Uterus (tissue), 4 donors: ENCODE results near the gene NKIRAS2. TPM values are rescaled to one million over a fixed set of nuclear protein-coding genes. Genes with fewer than 3 reads are reported as not detected.

Source experiments
- DNase-seq, 2 donors: peaks; one replicate each; pipeline ENCODE4 v3.0.0-alpha.2; 2019 to 2020
- H3K27ac ChIP-seq, 2 donors: fragments of 200-600 bp; sonication (generic); 1 replicate in 1 of 2; 2 replicates in 1 of 2; pipeline ENCODE4 v1.5.1; 2016 to 2018
- H3K27me3 ChIP-seq, 2 donors: fragments of 200-600 bp; sonication (generic); one replicate each; pipeline ENCODE4 v1.5.1; 2018 to 2019; ENCODE audit warnings: control low read depth in 1 of 2
- H3K36me3 ChIP-seq, 2 donors: fragments of 200-600 bp; sonication (generic); one replicate each; pipeline ENCODE4 v1.5.1; 2019; ENCODE audit warnings: control low read depth in 1 of 2
- H3K4me1 ChIP-seq, 2 donors: fragments of 200-600 bp; sonication (generic); one replicate each; pipeline ENCODE4 v1.5.1; 2018 to 2019; ENCODE audit warnings: control low read depth in 1 of 2
- H3K4me3 ChIP-seq, 2 donors: fragments of 200-600 bp; sonication (generic); 1 replicate in 1 of 2; 2 replicates in 1 of 2; pipeline ENCODE4 v1.5.1; 2018 to 2019; ENCODE audit warnings: mild to moderate bottlenecking in 1 of 2
- H3K9me3 ChIP-seq, 2 donors: fragments of 200-600 bp; sonication (generic); one replicate each; pipeline ENCODE4 v1.5.1; 2019; ENCODE audit warnings: control low read depth in 1 of 2
- POLR2A ChIP-seq, 2 donors: fragments of 450-650 bp; IDR thresholded peaks; one replicate each; pipeline ENCODE4 v1.6.1; 2016; ENCODE audit warnings: antibody characterized with exemption in 2 of 2, mild to moderate bottlenecking in 1 of 2, moderate library complexity in 1 of 2
- intact Hi-C: fragments of 100-400 bp; cut with DNase I; formaldehyde crosslinking; loops from one replicate; pipeline ENCODE4 v1.15.1; 2023; ENCODE audit warnings: low total_unique reads
- total RNA-seq, 4 donors: library from RNA; depleted of rRNA in 3 of 4; stranded (reverse); fragments of >200 nt in 3 of 4; gene quantifications; one replicate each; pipeline versions ENCODE4 v1.1.0 to v1.2.4, GENCODE V29; 2014 to 2023
- TF ChIP-seq, protein P1 (sequence below), 4 experiments: fragments of 200-600 bp in 2 of 4; fragments of 450-650 bp in 2 of 4; sonication (generic) in 2 of 4; IDR thresholded peaks; one replicate each; pipeline ENCODE4 v1.5.1; 2016 to 2019; ENCODE audit warnings: antibody characterized with exemption in 4 of 4, mild to moderate bottlenecking in 2 of 4, moderate library complexity in 1 of 4
- donor health status: DM: yes; HTN: yes; CAD: no.

The NKIRAS2 gene
- total RNA-seq, 4 donors from 2014 or later, result 2.4 to 35.4 (median 26.8) TPM

DNA sequence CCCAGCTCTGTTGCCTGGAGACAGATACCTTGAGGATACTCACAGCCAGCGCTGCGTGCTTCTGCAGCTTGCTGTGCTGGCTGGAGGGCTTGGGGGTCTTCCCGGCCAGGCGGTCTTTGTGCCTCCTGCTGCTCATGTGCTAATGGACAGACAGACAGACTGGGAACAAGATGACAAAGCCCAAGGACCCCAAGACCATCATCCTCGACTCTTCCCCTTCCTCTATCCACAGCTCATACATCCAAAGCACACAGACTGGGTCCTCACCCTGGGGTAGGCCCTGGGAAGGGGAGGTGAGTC, 7.7 kb downstream of the NKIRAS2 start:
- no peaks in the 10 kb centered on the region for H3K9me3 ChIP-seq
- H3K4me1 ChIP-seq, result no peaks in the 10 kb centered on the region
- TF ChIP-seq, protein P1, sequence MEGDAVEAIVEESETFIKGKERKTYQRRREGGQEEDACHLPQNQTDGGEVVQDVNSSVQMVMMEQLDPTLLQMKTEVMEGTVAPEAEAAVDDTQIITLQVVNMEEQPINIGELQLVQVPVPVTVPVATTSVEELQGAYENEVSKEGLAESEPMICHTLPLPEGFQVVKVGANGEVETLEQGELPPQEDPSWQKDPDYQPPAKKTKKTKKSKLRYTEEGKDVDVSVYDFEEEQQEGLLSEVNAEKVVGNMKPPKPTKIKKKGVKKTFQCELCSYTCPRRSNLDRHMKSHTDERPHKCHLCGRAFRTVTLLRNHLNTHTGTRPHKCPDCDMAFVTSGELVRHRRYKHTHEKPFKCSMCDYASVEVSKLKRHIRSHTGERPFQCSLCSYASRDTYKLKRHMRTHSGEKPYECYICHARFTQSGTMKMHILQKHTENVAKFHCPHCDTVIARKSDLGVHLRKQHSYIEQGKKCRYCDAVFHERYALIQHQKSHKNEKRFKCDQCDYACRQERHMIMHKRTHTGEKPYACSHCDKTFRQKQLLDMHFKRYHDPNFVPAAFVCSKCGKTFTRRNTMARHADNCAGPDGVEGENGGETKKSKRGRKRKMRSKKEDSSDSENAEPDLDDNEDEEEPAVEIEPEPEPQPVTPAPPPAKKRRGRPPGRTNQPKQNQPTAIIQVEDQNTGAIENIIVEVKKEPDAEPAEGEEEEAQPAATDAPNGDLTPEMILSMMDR (IDR thresholded peaks at IDR 0.05), result no peak
- TF ChIP-seq POLR2A (IDR thresholded peaks at IDR 0.05), result no peak
- no peak overlapping the region for H3K4me3 ChIP-seq
- H3K27ac ChIP-seq, result no peak overlapping the region
- intact Hi-C loops, result loop anchor here (5.0 to 10.0 kb wide), 2 partner anchors 63 to 90 kb away; partner anchors contain the start of gene CNP
- DNase-seq, result no peak
- no peaks in the 10 kb centered on the region for H3K27me3 ChIP-seq
- H3K36me3 ChIP-seq, result no peaks in the 10 kb centered on the region

DNA sequence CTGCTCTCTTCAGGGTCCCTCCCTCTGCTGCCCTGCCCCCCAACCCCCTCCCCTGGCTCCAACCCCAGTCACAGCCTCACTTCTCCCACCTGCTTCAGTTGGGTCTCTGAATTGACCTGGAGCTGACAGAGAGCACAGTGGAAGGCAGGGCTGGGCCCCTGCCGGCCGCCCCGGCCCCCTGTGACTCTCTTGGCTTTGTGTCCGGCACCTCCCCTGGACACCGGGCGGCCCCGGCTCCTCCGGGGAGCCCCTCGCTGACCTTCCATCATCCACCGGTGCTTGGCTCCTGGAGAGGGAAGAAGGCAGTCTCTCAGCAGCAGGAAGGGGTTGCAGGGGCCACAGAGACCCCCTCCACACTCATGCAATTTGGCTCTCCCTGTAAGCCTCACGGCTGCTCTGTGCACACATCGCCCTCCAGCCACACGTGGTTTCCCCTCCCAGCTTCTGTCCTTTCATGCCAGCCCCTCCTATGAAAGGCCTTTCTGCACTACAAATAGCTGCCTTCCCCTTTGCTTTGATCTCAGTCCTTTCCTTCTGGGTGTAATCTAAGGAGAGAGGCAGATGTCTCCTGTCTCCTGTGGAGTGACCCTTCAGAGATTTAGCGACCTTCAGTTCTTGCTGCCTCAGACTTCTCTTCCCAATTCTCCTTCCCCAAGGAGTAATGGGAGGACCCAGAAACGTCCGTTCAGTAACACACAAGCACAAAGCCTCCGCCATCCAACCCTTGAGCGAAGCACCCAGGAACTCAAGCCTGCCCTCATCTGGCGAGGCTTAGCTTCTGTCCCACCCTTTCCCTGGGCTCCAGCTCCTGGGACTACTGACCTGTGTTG, 8.3 kb downstream of the NKIRAS2 start:
- intact Hi-C loops, result loop anchor here (5.0 to 10.0 kb wide), 2 partner anchors 63 to 89 kb away; partner anchors contain the start of gene CNP

DNA sequence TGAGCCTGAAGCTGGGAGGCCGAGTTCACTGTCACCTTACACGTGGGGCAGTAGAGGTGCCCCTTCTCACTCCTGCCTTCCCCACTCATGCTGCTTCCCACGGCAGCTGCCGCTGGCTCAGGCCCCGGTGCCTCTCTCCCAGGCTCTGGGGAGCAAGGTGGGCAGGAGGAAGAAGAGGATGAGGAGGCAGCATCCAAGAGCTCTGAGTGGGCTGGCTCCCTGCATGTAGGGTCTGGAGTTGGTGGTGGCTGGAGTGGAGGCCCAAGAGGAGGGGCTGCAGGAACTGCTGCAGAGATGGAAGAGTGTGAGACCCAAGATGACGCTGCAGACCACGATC, 8.9 kb downstream of the NKIRAS2 start:
- no peak for DNase-seq
- no peak overlapping the region for H3K27ac ChIP-seq
- TF ChIP-seq, protein P1 (IDR thresholded peaks at IDR 0.05), result no peak
- TF ChIP-seq POLR2A (IDR thresholded peaks at IDR 0.05), result no peak
- no peaks in the 10 kb centered on the region for H3K27me3 ChIP-seq
- H3K4me3 ChIP-seq, result no peak overlapping the region
- no peaks in the 10 kb centered on the region for H3K9me3 ChIP-seq
- intact Hi-C loops, result loop anchor here (5.0 to 10.0 kb wide), 2 partner anchors 64 to 89 kb away; partner anchors contain the start of gene CNP
- H3K4me1 ChIP-seq, result no peaks in the 10 kb centered on the region
- H3K36me3 ChIP-seq, result no peaks in the 10 kb centered on the region

More for the DNA sequence above, 8.3 kb downstream of the NKIRAS2 start:
- no peaks in the 10 kb centered on the region for H3K27me3 ChIP-seq
- no peak for DNase-seq
- H3K27ac ChIP-seq, result no peak overlapping the region
- no peak overlapping the region for H3K4me3 ChIP-seq
- H3K4me1 ChIP-seq, result no peaks in the 10 kb centered on the region
- H3K36me3 ChIP-seq, result no peaks in the 10 kb centered on the region
- H3K9me3 ChIP-seq, result no peaks in the 10 kb centered on the region
- TF ChIP-seq, protein P1 (IDR thresholded peaks at IDR 0.05), result no peak
- TF ChIP-seq POLR2A (IDR thresholded peaks at IDR 0.05), result no peak

DNA sequence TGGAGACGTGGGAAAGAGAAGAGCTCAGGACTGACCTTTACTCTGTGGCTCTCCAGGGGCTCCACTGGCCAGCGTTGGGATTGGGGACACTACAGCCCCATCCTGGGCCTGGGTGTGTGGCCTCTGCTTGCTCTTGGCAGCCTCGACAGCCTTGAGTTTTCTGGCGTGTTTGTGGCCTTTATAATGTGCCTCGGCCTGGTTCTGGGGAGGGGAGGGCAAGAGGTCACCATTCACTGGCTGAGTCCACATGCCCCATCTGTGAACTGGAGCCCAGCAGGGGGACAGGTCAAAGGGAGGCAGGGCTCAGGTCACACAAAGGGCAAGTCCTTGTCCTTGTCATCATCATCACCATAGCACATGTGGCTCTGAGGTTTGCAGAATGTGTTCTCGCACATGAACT, 11.7 kb downstream of the NKIRAS2 start:
- H3K4me3 ChIP-seq, result no peak overlapping the region
- intact Hi-C loops, result no loop called here
- no peaks in the 10 kb centered on the region for H3K9me3 ChIP-seq

DNA sequence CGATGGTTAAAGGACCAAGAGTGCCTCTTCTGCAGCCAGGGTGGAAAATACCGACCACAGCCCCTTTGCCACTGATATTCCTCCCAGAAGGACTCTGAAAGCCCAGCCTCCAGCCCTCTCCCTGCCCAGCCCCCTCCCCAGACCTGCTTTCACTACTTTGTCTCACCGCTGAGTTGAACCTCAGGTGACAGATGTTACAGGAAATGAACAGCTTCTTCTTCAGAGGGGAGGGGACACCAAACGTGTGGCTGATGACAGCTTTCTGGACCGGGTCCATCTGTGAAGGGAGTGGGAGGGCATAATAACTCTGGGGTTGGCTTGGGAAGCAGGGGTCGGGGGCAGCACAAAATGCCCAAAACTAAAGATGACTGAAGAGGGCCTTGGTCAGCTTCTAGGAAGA, 14.2 kb downstream of the NKIRAS2 start:
- Histone ChIP-seq H3K27me3 (no peaks in the 10 kb centered on the region), H3K36me3 (no peaks in the 10 kb centered on the region), H3K27ac (no peak overlapping the region), H3K4me3 (no peak overlapping the region), H3K4me1 (no peaks in the 10 kb centered on the region), H3K9me3 (no peaks in the 10 kb centered on the region)
- intact Hi-C loops, result no loop called here
- TF ChIP-seq, protein P1 (IDR thresholded peaks at IDR 0.05), result no peak
- TF ChIP-seq POLR2A (IDR thresholded peaks at IDR 0.05), result no peak
- DNase-seq, result no peak

More for the DNA sequence above, 11.7 kb downstream of the NKIRAS2 start:
- Histone ChIP-seq H3K27ac (no peak overlapping the region), H3K27me3 (no peaks in the 10 kb centered on the region), H3K4me1 (no peaks in the 10 kb centered on the region), H3K36me3 (no peaks in the 10 kb centered on the region)
- TF ChIP-seq POLR2A (IDR thresholded peaks at IDR 0.05), result no peak
- TF ChIP-seq, protein P1 (IDR thresholded peaks at IDR 0.05), result no peak
- DNase-seq, result no peak
